Measurements from ENCODE around the gene ZNF267. TPM values are rescaled to one million over a fixed set of nuclear protein-coding genes. Genes with fewer than 3 reads are reported as not detected.
"Not testable (repeated sequence)": the region's sequence is repeated elsewhere in the genome, so short reads cannot be mapped to it uniquely, and the experiment has no call there.

ZNF267 gene
- 9.0 and 14.0 TPM in 2 replicates for total RNA-seq

- DNase-seq (ENCODE audit: low read depth), result peak; percentile 73
- no peaks in the 10 kb centered on the region for H3K27me3 ChIP-seq (ENCODE audit: control insufficient read depth, insufficient read depth, low read length)
- no peak for TF ChIP-seq CTCF (IDR thresholded peaks at IDR 0.05; ENCODE audit: insufficient read depth, low read length, severe bottlenecking)
- H3K36me3 ChIP-seq (ENCODE audit: control insufficient read depth, insufficient read depth, low read length), result peaks cover 6% of the 10 kb centered on the region
- FAIRE-seq, result no peak
- peak within 1 kb of the TSS; percentile 99 for H3K4me3 ChIP-seq (ENCODE audit: low read depth, low read length)
Measured at GRCh38 chr16:31873556-31874365, at the start of gene ZNF267. Gene ZNF267 (plus strand): TSS chr16:31873807. CDS start chr16:31873967, 160 bp downstream.

- DNase-seq (ENCODE audit: low read depth) (no peak), FAIRE-seq (no peak)
- H3K36me3 ChIP-seq (ENCODE audit: control insufficient read depth, insufficient read depth, low read length), result no peaks in the 10 kb centered on the region
- H3K4me3 ChIP-seq (ENCODE audit: low read depth, low read length), result no peak overlapping the region
- no peaks in the 10 kb centered on the region for H3K27me3 ChIP-seq (ENCODE audit: control insufficient read depth, insufficient read depth, low read length)
- TF ChIP-seq CTCF (IDR thresholded peaks at IDR 0.05; ENCODE audit: insufficient read depth, low read length, severe bottlenecking), result no peak
Measured at GRCh38 chr16:31833047-31833446, 40.6 kb upstream of the ZNF267 start.

- H3K27me3 ChIP-seq (ENCODE audit: control insufficient read depth, insufficient read depth, low read length); FAIRE-seq; DNase-seq (ENCODE audit: low read depth); H3K36me3 ChIP-seq (ENCODE audit: control insufficient read depth, insufficient read depth, low read length); H3K4me3 ChIP-seq (ENCODE audit: low read depth, low read length): not testable (repeated sequence)
Measured at GRCh38 chr16:31836396-31836795, 37.2 kb upstream of the ZNF267 start.

GRCh38 chr16:31842864-31843263 lies 30.7 kb upstream of the ZNF267 start:
- H3K4me3 ChIP-seq (ENCODE audit: low read depth, low read length), result no peak overlapping the region
- DNase-seq (ENCODE audit: low read depth) (no peak), FAIRE-seq (no peak)

GRCh38 chr16:31848572-31848971 lies 25.0 kb upstream of the ZNF267 start:
- not testable (repeated sequence) for H3K36me3 ChIP-seq (ENCODE audit: control insufficient read depth, insufficient read depth, low read length); H3K4me3 ChIP-seq (ENCODE audit: low read depth, low read length); FAIRE-seq; H3K27me3 ChIP-seq (ENCODE audit: control insufficient read depth, insufficient read depth, low read length); DNase-seq (ENCODE audit: low read depth)

More at GRCh38 chr16:31842864-31843263, 30.7 kb upstream of the ZNF267 start:
- no peaks in the 10 kb centered on the region for H3K27me3 ChIP-seq (ENCODE audit: control insufficient read depth, insufficient read depth, low read length)
- no peak for TF ChIP-seq CTCF (IDR thresholded peaks at IDR 0.05; ENCODE audit: insufficient read depth, low read length, severe bottlenecking)
- no peaks in the 10 kb centered on the region for H3K36me3 ChIP-seq (ENCODE audit: control insufficient read depth, insufficient read depth, low read length)

- Histone ChIP-seq H3K27me3 (ENCODE audit: control insufficient read depth, insufficient read depth, low read length) (no peaks in the 10 kb centered on the region), H3K36me3 (ENCODE audit: control insufficient read depth, insufficient read depth, low read length) (no peaks in the 10 kb centered on the region), H3K4me3 (ENCODE audit: low read depth, low read length) (no peak overlapping the region)
- FAIRE-seq (no peak), DNase-seq (ENCODE audit: low read depth) (peak; percentile 59)
- TF ChIP-seq CTCF (IDR thresholded peaks at IDR 0.05; ENCODE audit: insufficient read depth, low read length, severe bottlenecking), result no peak
Measured at GRCh38 chr16:31853291-31853690, 20.3 kb upstream of the ZNF267 start.

- Histone ChIP-seq H3K27me3 (ENCODE audit: control insufficient read depth, insufficient read depth, low read length) (no peaks in the 10 kb centered on the region), H3K4me3 (ENCODE audit: low read depth, low read length) (no peak overlapping the region), H3K36me3 (ENCODE audit: control insufficient read depth, insufficient read depth, low read length) (no peaks in the 10 kb centered on the region)
- TF ChIP-seq CTCF (IDR thresholded peaks at IDR 0.05; ENCODE audit: insufficient read depth, low read length, severe bottlenecking), result no peak
- FAIRE-seq, result no peak
- no peak for DNase-seq (ENCODE audit: low read depth)
Measured at GRCh38 chr16:31860508-31860907, 13.1 kb upstream of the ZNF267 start.

All from bronchial epithelial cell (primary cell).